LHCN-M2 (cell line): ENCODE measurements around the gene TGM2. TPM values are rescaled to one million over a fixed set of nuclear protein-coding genes. Genes with fewer than 3 reads are reported as not detected.

Experiments used
- DNase-seq: peaks from one replicate; pipeline ENCODE4 v3.0.0-alpha.2; 2012; ENCODE audit warnings: low read depth
- total RNA-seq: library from RNA; depleted of rRNA; stranded (reverse); fragments of >200 nt; gene quantifications from 2 replicates; pipeline ENCODE4 v1.2.3, GENCODE V29; 2014

The TGM2 gene
- total RNA-seq, 1 experiment from 2014 or later, result 6.3 TPM

- no peak for DNase-seq
Observed at GRCh38 chr20:38177201-38177600, 12.1 kb upstream of the TGM2 start.

GRCh38 chr20:38175304-38176180, 10.5 kb upstream of the TGM2 start:
- DNase-seq, result no peak

GRCh38 chr20:38173237-38174156, 8.4 kb upstream of the TGM2 start:
- peak; percentile 90 for DNase-seq

- DNase-seq, result no peak
Observed at GRCh38 chr20:38172408-38172807, 7.3 kb upstream of the TGM2 start.

GRCh38 chr20:38171675-38172043, 6.6 kb upstream of the TGM2 start:
- no peak for DNase-seq

GRCh38 chr20:38170826-38171674, 6.0 kb upstream of the TGM2 start:
- no peak for DNase-seq

- no peak for DNase-seq
Observed at GRCh38 chr20:38170219-38170825, 5.3 kb upstream of the TGM2 start.

- DNase-seq, result no peak
Observed at GRCh38 chr20:38169636-38170193, 4.6 kb upstream of the TGM2 start.

- peak; percentile 77 for DNase-seq
Observed at GRCh38 chr20:38168791-38169589, 3.9 kb upstream of the TGM2 start.

- peak; percentile 94 for DNase-seq
Observed at GRCh38 chr20:38167851-38168760, 3.0 kb upstream of the TGM2 start.

GRCh38 chr20:38167328-38167850, 2.3 kb upstream of the TGM2 start:
- no peak for DNase-seq

GRCh38 chr20:38166703-38167233, 1.7 kb upstream of the TGM2 start:
- DNase-seq, result no peak

GRCh38 chr20:38165966-38166702, 1.1 kb upstream of the TGM2 start:
- DNase-seq, result no peak

- DNase-seq, result no peak
Observed at GRCh38 chr20:38164624-38165088, 414 bp downstream of the TGM2 start.

- no peak for DNase-seq
Observed at GRCh38 chr20:38164069-38164468, 1.0 kb downstream of the TGM2 start.

- DNase-seq, result no peak
Observed at GRCh38 chr20:38162878-38163875, 1.9 kb downstream of the TGM2 start.
